MM.1S (cell line): Measurements from ENCODE around the gene ZNF804A.

Experiments used
- DNase-seq: peaks from one replicate; pipeline ENCODE4 v3.0.0-alpha.2; 2015
- H2AFZ ChIP-seq: fragments of 300-600 bp; sonication (generic); 2 replicates; pipeline ENCODE4 v1.6.0; 2016; ENCODE audit warnings: antibody characterized with exemption, low read length
- H3F3A ChIP-seq: fragments of 300-600 bp; sonication (generic); 2 replicates; pipeline ENCODE4 v1.6.1; 2016; ENCODE audit warnings: mild to moderate bottlenecking, antibody characterized with exemption, low read length, moderate library complexity, mixed read lengths; ENCODE audit not compliant: insufficient read depth
- H3K27ac ChIP-seq: fragments of 300-600 bp; sonication (generic); 2 replicates; pipeline ENCODE4 v1.5.1; 2016; ENCODE audit warnings: mild to moderate bottlenecking, low read length
- H3K27me3 ChIP-seq: fragments of 300-600 bp; sonication (generic); replicated peaks from 2 replicates; pipeline ENCODE4 v1.6.0; 2016; ENCODE audit warnings: low read length; ENCODE audit not compliant: insufficient read depth
- H3K36me3 ChIP-seq: fragments of 300-600 bp; sonication (generic); replicated peaks from 2 replicates; pipeline ENCODE4 v1.6.1; 2016; ENCODE audit warnings: mild to moderate bottlenecking, low read length, mixed read lengths; ENCODE audit not compliant: insufficient read depth
- H3K4me1 ChIP-seq: fragments of 300-600 bp; sonication (generic); 2 replicates; pipeline ENCODE4 v1.6.1; 2016; ENCODE audit warnings: low read length, mixed read lengths
- H3K4me2 ChIP-seq: fragments of 300-600 bp; sonication (generic); 2 replicates; pipeline ENCODE4 v1.6.0; 2016; ENCODE audit warnings: low read depth, low read length
- H3K4me3 ChIP-seq: fragments of 300-600 bp; sonication (generic); 2 replicates; pipeline ENCODE4 v1.5.1; 2016; ENCODE audit warnings: low read length, mixed read lengths
- H3K79me2 ChIP-seq: fragments of 300-600 bp; sonication (generic); 2 replicates; pipeline ENCODE4 v1.6.1; 2016; ENCODE audit warnings: mixed run types, low read length, mixed read lengths
- H3K9ac ChIP-seq: fragments of 300-600 bp; sonication (generic); 2 replicates; pipeline ENCODE4 v1.6.1; 2016; ENCODE audit warnings: low read length, mixed read lengths
- H3K9me2 ChIP-seq: fragments of 300-600 bp; sonication (generic); replicated peaks from 2 replicates; pipeline ENCODE4 v1.6.1; 2016; ENCODE audit warnings: mild to moderate bottlenecking, low read length, mixed read lengths; ENCODE audit not compliant: insufficient read depth
- H3K9me3 ChIP-seq: fragments of 300-600 bp; sonication (generic); replicated peaks from 2 replicates; pipeline ENCODE4 v1.6.1; 2016; ENCODE audit warnings: mild to moderate bottlenecking, low read length, mixed read lengths; ENCODE audit not compliant: insufficient read depth
- H4K20me1 ChIP-seq: fragments of 300-600 bp; sonication (generic); 2 replicates; pipeline ENCODE4 v1.6.1; 2016; ENCODE audit warnings: mild to moderate bottlenecking, low read length, moderate library complexity, mixed read lengths; ENCODE audit not compliant: insufficient read depth
- EZH2 ChIP-seq: fragments of 300-600 bp; sonication (generic); optimal IDR thresholded peaks from 2 replicates; pipeline ENCODE3; 2017; ENCODE audit warnings: low read depth, mild to moderate bottlenecking, antibody characterized with exemption, low read length, mixed read lengths
- EZH2phosphoT487 ChIP-seq: fragments of 300-600 bp; sonication (generic); IDR thresholded peaks from 2 replicates; pipeline ENCODE4 v1.6.1; 2018; ENCODE audit warnings: antibody characterized with exemption, low read length
- TF ChIP-seq, protein P1 (sequence below): fragments of 300-600 bp; sonication (generic); IDR thresholded peaks from 2 replicates; pipeline ENCODE4 v1.5.1; 2016; ENCODE audit warnings: antibody characterized with exemption, low read length, mixed read lengths

The ZNF804A gene

DNA sequence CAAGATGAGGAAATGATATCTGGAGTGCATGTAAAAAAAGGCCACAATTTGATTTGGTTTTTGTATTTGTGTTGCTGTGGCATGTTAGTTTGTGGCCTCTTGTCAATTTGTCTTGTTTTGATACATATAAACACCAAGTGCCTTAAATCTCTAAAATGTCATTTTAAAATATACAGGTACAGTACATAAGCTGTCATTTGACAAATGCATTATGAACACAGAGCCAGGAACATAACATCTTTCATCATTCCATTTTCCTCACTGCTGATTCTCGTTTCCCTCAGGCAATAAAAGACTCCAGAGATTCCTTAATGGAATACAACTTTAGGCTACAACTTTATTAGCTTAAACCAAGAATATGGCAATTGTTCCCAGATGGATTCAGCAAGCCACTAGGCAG lies 217.5 kb downstream of the ZNF804A start:
- H3K4me2 ChIP-seq, result no peak overlapping the region
- H3K9me2 ChIP-seq, result no peaks in the 10 kb centered on the region
- H4K20me1 ChIP-seq, result no peaks in the 10 kb centered on the region
- H3F3A ChIP-seq, result no peaks in the 10 kb centered on the region
- TF ChIP-seq EZH2, result no peak
- TF ChIP-seq, protein P1, sequence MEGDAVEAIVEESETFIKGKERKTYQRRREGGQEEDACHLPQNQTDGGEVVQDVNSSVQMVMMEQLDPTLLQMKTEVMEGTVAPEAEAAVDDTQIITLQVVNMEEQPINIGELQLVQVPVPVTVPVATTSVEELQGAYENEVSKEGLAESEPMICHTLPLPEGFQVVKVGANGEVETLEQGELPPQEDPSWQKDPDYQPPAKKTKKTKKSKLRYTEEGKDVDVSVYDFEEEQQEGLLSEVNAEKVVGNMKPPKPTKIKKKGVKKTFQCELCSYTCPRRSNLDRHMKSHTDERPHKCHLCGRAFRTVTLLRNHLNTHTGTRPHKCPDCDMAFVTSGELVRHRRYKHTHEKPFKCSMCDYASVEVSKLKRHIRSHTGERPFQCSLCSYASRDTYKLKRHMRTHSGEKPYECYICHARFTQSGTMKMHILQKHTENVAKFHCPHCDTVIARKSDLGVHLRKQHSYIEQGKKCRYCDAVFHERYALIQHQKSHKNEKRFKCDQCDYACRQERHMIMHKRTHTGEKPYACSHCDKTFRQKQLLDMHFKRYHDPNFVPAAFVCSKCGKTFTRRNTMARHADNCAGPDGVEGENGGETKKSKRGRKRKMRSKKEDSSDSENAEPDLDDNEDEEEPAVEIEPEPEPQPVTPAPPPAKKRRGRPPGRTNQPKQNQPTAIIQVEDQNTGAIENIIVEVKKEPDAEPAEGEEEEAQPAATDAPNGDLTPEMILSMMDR, result no peak
- no peak for TF ChIP-seq EZH2phosphoT487
- H3K36me3 ChIP-seq, result no peaks in the 10 kb centered on the region
- H3K9ac ChIP-seq, result no peak overlapping the region
- no peak overlapping the region for H3K27ac ChIP-seq
- H3K9me3 ChIP-seq, result no peaks in the 10 kb centered on the region
- H2AFZ ChIP-seq, result no peak overlapping the region
- H3K27me3 ChIP-seq, result no peaks in the 10 kb centered on the region
- no peaks in the 10 kb centered on the region for H3K79me2 ChIP-seq
- no peak overlapping the region for H3K4me3 ChIP-seq
- DNase-seq, result no peak
- no peaks in the 10 kb centered on the region for H3K4me1 ChIP-seq

DNA sequence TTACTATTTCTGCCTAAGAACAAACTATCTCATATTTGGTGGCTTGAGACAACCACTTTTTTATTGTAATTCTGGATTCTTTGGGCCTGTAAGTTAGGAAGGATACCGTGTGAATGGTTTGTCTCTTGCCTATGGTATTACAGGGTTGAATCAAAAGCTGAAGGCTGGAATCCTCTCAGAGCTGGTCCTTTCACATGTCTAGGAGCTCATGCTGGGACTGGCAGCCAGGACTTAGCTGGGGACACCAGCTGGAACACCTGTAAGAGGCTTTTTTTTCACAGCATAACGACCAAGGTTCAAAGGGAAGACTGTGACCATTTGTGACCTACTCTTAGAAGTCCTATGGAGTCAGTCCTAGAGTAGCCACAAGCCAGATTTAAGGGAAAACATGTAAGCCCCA lies 226.3 kb downstream of the ZNF804A start:
- no peaks in the 10 kb centered on the region for H3K9me2 ChIP-seq
- H3K4me2 ChIP-seq, result no peak overlapping the region
- TF ChIP-seq, protein P1, result no peak
- TF ChIP-seq EZH2 (no peak), EZH2phosphoT487 (no peak)
- no peaks in the 10 kb centered on the region for H4K20me1 ChIP-seq
- H3K4me3 ChIP-seq, result no peak overlapping the region
- H3K4me1 ChIP-seq, result no peaks in the 10 kb centered on the region
- no peak overlapping the region for H2AFZ ChIP-seq
- H3K79me2 ChIP-seq, result no peaks in the 10 kb centered on the region
- H3K9ac ChIP-seq, result no peak overlapping the region
- H3F3A ChIP-seq, result no peaks in the 10 kb centered on the region
- no peak for DNase-seq
- H3K36me3 ChIP-seq, result no peaks in the 10 kb centered on the region
- H3K27ac ChIP-seq, result no peak overlapping the region
- no peaks in the 10 kb centered on the region for H3K27me3 ChIP-seq
- H3K9me3 ChIP-seq, result no peaks in the 10 kb centered on the region

DNA sequence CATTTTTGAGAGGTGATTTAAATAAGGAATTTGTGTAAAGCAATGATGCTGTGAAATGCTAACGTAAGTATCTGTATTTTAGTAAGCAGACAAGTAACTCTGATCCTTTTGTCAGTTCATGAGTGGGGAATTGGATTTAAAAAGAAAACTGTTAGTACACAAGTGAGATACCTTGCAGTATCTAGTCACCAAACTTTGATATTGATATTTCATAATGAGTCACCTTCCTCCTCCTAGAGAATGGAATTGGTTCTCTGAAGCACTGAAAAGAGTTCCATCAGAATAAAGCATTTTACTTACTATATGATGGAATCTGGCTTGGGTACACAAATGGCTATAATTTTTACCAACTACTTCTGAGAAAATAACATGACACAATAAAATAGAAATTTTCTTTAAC lies 232.2 kb downstream of the ZNF804A start:
- H3K9ac ChIP-seq, result no peak overlapping the region
- H3K27me3 ChIP-seq, result no peaks in the 10 kb centered on the region
- H3K4me3 ChIP-seq, result no peak overlapping the region
- DNase-seq, result no peak
- H3K9me2 ChIP-seq, result no peaks in the 10 kb centered on the region
- no peaks in the 10 kb centered on the region for H3K36me3 ChIP-seq
- H3K79me2 ChIP-seq, result no peaks in the 10 kb centered on the region
- H3K9me3 ChIP-seq, result no peaks in the 10 kb centered on the region
- TF ChIP-seq EZH2, result no peak
- H2AFZ ChIP-seq, result no peak overlapping the region
- H3F3A ChIP-seq, result no peaks in the 10 kb centered on the region
- no peak overlapping the region for H3K4me2 ChIP-seq
- no peaks in the 10 kb centered on the region for H4K20me1 ChIP-seq
- no peak overlapping the region for H3K27ac ChIP-seq
- H3K4me1 ChIP-seq, result no peaks in the 10 kb centered on the region

GRCh38 chr2:184834699-184835397 lies 236.5 kb downstream of the ZNF804A start:
- Histone ChIP-seq H2AFZ (no peak overlapping the region), H3K9me3 (no peaks in the 10 kb centered on the region), H3K27ac (no peak overlapping the region), H3K4me1 (no peaks in the 10 kb centered on the region), H4K20me1 (no peaks in the 10 kb centered on the region), H3K27me3 (no peaks in the 10 kb centered on the region), H3K9ac (no peak overlapping the region), H3K4me3 (no peak overlapping the region), H3K9me2 (no peaks in the 10 kb centered on the region), H3K4me2 (no peak overlapping the region), H3K36me3 (no peaks in the 10 kb centered on the region), H3F3A (no peaks in the 10 kb centered on the region), H3K79me2 (no peaks in the 10 kb centered on the region)
- DNase-seq, result no peak
- TF ChIP-seq, protein P1, result no peak
- no peak for TF ChIP-seq EZH2phosphoT487
- TF ChIP-seq EZH2, result no peak
